GM19239 (cell line): ENCODE data around the gene RHOT2.
"Not testable (repeated sequence)": the region's sequence is repeated elsewhere in the genome, so short reads cannot be mapped to it uniquely, and the experiment has no call there.

ENCODE experiments used
- DNase-seq: peaks from one replicate; pipeline ENCODE4 v3.0.0; 2011; ENCODE audit warnings: low spot score; ENCODE audit not compliant: insufficient read length
- FAIRE-seq: peaks from 2 replicates; lab custom pipeline; 2011; peaks lifted over from hg19 to GRCh38; lab: Jason Lieb, UNC

RHOT2 gene

GRCh38 chr16:678858-679813, 11.2 kb downstream of the RHOT2 start:
- FAIRE-seq (peak; percentile 42), DNase-seq (no peak)

DNA sequence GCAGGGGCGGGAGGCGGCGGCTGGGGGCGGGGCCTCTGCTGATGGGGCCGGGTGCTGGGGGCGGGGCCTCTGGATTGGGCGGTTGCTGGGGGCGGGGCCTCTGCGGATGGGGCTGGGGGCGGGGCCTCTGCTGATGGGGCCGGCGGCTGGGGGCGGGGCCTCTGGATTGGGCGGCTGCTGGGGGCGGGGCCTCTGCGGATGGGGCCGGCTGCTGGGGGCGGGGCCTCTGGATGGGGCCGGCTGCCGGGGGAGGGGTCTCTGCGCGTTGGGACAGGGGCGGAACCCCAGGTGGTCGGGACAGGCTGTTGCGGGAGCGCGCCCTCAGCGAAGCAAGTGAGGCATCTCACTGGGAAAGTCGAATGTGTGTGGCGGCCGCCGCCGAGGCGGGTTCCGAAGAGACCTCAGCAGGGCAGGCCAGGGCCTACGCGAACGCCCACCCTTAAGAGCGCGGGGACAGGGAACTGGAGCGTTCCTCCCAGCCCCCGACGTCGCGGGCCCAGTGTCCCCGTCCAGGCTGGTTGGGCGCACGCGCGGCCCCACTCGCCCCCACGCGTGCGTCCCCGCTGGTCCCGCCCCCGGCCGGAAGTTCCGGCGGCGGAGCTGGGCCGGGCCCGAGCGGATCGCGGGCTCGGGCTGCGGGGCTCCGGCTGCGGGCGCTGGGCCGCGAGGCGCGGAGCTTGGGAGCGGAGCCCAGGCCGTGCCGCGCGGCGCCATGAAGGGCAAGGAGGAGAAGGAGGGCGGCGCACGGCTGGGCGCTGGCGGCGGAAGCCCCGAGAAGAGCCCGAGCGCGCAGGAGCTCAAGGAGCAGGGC, 12.1 kb downstream of the RHOT2 start, which contains the start of gene STUB1:
STUB1 (plus strand) TSS at position 597 of the 811 bp plus-strand sequence; CDS start at position 713, 116 bp downstream.
- FAIRE-seq = peak; percentile 91
- DNase-seq = peak; percentile 85

DNA sequence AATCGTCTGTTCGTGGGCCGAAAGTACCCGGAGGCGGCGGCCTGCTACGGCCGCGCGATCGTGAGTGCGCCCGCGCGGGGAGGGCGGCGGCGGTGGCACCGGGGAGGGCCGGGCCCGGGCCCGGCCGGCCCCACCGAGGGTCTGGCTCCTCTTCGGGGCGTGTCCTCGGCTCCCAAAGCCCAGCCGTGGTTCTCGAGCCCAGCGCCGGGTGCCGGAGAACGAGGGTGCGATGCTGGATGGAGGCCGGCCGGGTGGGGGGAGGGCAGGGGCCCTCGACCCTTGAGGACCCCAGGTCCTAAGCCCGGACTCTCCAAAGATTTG, 12.7 kb downstream of the RHOT2 start:
- DNase-seq (no peak), FAIRE-seq (no peak)

DNA sequence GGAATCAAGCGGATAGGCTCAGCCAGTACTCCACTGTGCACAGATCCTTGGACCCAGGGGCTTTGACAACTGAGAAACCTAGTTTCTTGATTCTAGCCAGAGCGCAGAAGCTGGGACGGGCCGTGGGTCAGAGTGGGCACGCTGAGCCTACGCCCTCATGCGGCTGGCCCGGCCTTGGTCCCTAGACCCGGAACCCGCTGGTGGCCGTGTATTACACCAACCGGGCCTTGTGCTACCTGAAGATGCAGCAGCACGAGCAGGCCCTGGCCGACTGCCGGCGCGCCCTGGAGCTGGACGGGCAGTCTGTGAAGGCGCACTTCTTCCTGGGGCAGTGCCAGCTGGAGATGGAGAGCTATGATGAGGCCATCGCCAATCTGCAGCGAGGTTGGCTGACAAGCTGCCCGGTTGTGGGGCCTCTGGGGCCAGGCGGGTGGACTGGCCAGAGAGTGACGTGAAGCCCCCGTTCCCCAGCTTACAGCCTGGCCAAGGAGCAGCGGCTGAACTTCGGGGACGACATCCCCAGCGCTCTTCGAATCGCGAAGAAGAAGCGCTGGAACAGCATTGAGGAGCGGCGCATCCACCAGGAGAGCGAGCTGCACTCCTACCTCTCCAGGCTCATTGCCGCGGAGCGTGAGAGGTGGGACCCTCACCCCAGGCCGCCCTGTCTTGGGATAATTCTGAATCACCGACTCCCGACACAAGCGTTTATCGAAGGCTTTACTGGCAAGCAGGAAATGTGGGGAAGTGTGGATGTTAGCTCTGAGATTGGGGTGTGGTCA, 13.2 kb downstream of the RHOT2 start:
- FAIRE-seq = no peak
- no peak for DNase-seq

GRCh38 chr16:681746-682427, 14.0 kb downstream of the RHOT2 start:
- FAIRE-seq (no peak), DNase-seq (no peak)

- FAIRE-seq (no peak), DNase-seq (no peak)
These were observed 14.8 kb downstream of the RHOT2 start for GRCh38 chr16:682493-683395.

DNA sequence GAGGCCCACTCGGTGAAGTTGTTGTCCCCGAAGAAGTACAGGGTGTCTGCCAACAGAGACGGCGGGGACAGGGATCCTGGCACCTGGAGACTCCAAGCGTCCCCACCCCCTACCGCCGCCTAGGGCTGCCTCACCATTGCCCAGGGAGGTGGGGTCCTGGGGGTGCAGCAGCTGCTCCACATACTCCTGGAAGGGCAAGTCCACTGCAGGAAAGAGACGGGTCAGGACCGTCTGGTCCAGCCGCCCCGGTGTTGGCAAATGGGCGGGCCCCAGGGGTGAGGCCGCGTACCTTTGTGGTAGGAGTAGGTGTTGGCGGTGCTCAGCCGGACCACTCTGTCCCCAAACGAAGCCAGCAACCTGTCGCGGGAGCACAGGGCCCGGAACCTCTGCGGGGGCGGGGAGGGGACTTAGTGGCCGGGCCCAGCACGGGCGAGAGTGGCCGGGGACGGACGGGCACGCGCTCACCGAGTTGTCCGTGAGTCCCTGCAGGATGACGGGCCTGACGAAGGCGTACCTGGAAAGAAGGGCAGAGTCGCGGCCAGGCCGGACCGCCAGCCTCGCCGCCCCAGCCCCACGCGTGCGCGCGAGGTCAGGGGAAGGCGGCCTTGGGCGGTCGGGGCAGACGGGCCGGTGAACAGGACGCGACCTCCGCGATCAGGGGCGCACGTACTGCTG, 15.6 kb downstream of the RHOT2 start:
- peak; percentile 21 for FAIRE-seq
- no peak for DNase-seq

DNA sequence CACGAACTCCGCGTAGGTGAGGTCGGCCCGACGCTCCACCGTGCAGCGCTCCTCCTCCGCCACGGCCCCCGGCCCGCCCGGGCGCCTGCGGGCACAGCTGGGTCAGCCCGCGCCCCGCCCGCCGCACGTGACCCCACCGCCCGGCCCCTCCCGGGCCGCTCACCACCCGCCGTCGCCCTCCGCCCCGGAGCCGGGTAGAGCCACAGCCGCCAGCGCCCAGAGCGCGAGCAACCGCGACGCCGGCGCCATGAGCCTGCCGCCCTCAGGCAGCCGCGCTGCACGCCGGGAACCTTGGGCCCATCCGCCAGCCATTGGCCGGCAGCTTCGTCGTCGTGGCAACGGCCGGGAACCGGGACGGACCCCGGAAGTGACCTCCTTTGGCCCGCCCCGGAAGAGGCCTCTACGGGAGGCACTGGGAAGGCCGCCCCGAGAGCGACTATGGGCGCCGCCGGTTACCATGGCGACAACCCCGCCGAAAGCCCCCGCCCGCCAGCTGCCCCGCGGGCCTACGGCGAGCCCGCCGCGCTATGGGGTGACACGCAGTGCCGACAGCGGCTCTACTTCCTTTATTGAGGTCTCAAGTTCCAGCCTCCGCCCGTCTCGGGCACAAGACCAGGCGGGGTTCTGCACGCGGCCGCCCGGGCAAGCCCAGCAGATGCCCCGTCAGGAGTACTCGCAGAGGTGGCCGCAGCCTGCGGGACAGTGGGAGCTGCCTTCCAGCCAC, 16.3 kb downstream of the RHOT2 start, which contains the start of gene JMJD8:
JMJD8 (minus strand) TSS at position 264 of the 724 bp plus-strand sequence; CDS start at position 249, 15 bp downstream.
- FAIRE-seq (peak; percentile 97), DNase-seq (peak; percentile 100)

GRCh38 chr16:684961-685696, 17.2 kb downstream of the RHOT2 start:
- FAIRE-seq (no peak), DNase-seq (no peak)

- no peak for FAIRE-seq
- no peak for DNase-seq
These were observed 18.0 kb downstream of the RHOT2 start for GRCh38 chr16:685967-686366.

DNA sequence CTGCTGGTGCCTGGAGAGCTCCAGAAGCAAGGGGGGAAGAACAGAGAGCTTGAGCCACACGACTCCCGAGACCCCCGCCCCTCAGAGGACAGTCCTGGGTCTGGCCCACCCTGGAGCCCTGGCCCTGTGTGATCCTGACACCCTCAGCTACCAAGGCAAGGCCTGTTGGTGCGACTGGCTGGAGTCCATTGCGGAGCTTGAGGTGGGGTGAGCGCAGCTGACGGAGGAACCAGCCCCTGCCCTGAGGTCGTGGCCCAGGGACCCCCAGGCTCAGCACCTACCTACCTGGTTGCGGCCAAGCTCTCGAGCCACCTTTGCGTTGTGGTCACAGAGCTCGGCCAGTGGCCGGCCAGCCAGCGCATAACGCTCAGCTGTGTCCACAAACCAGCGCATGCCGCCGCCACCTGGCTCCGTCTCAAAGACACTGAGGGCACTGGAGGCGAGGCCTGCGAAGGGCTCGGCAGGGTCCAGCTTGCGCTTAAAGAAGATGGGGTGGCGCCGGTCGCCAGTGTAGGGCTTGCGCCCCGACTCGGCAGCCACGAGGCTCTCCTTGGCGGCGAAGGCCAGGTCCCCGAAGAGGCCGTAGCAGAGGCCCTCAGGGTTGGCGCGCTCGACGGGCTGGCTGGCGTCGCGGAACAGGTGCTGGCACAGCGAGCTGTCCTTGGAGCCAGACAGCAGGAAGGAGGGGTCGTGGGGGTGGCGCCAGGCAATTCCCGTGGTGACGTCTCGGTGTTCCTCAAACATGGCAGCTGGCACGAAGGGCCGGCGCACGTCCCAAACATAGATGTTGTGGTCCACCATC, 18.7 kb downstream of the RHOT2 start:
- no peak for DNase-seq
- no peak for FAIRE-seq

- DNase-seq (no peak), FAIRE-seq (no peak)
These were observed 19.6 kb downstream of the RHOT2 start for GRCh38 chr16:687499-687898.

DNA sequence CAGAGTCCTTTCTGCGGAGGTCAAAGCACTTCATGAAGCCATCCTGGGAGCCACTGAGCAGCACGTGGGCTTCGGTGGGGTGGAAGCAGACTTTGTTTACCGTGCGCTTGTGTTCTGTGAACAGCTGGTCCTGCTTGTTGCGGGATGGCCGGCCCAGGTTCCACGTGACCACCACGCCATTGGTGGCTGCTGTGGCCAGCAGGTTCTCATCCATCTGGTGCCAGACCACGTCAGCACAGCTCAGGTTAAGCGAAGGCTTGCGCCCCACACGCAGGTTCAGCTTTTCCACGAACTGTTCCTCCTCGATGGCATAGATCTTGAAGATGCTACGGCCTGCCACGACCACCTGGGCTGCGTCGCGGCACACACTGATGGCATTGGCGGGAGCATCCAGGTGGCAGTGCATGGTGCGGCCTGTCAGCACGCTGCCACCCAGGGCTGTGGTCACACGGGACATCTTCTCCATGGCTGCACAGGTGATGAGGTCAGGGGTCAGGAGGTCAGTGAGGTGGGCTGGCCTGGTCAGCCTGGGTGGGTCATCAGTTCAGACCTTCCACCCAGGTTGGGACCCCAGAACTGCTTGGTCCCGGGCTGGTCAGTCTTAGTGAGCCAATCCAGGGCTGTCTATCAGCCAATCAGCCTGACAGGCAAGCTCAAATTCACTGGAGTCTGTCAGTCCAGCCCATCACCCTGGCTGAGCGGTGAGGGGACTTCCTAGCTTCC, 21.4 kb downstream of the RHOT2 start:
- FAIRE-seq = no peak

DNA sequence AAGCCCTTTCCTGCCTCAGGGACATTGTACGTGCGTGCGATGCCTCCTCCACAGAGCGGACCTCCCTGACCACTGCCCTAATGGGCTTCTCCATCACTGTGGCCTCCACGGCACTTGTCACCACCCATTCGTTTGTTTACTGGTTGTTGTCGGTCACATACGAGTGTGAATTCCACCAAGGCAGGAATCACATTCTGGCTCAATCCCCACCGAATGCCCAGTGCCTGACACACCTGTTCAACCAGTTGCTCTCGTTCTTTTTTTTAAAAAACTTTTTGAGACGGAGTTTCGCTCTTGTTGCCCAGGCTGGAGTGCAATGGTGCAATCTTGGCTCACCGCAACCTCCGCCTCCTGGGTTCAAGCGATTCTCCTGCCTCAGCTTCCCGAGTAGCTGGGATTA, 23.3 kb downstream of the RHOT2 start:
- not testable (repeated sequence) for DNase-seq, FAIRE-seq

More for the DNA sequence above, 21.4 kb downstream of the RHOT2 start:
- no peak for DNase-seq

- no peak for DNase-seq
- no peak for FAIRE-seq
These were observed 24.6 kb downstream of the RHOT2 start for GRCh38 chr16:692356-693108.
